HG03520 (cell line): ENCODE results near the gene MUC2.

Experiments
- ATAC-seq: cut with Tn5 transposase; IDR thresholded peaks from one replicate; pipeline ENCODE4 v1.9.1; 2021; ENCODE audit warnings: mild to moderate bottlenecking, moderate library complexity; ENCODE audit not compliant: unreplicated experiment

MUC2 gene

DNA sequence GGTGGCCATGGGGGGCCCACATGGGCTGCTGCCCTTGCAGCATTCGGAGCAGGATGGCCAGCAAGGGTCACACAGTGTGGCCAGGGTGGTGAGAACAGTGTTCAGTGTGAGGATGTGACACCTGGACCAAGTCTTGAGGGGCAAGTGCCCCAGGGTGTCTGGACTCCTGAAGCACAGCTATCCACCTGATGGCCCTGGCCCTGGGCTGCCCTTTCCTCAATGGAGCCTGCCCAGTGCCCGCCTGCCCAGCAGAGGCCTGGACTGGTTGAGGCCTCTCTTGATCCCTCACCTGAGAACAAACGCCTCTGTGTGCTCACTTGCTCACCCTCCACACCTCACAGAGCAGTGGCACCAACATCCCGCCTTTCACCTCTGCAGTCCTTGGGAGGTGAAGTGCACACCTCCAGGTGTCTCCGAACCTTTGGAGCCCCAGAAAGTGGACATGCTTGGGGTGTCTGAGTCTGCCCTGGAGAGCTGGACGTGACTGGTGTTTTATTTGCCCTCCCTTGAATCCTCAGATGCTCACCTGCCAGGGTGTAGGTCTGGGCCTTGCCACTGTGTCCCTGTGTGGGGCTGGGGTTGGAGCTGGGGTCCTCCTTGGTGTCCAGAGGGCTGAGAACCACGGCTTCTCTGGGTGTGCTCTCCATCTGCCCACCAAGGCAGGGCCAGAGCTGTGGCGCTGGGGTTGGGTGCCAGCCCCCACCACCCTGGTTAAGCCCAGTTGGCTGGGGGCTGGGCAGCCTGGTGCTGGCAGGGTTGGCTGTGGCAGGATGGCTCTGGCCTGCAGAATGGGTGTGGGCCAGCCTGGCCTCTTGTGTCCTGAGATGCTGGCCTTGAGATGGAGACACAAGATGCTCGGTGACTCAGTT, 3.8 kb upstream of the MUC2 start:
- no peak for ATAC-seq

DNA sequence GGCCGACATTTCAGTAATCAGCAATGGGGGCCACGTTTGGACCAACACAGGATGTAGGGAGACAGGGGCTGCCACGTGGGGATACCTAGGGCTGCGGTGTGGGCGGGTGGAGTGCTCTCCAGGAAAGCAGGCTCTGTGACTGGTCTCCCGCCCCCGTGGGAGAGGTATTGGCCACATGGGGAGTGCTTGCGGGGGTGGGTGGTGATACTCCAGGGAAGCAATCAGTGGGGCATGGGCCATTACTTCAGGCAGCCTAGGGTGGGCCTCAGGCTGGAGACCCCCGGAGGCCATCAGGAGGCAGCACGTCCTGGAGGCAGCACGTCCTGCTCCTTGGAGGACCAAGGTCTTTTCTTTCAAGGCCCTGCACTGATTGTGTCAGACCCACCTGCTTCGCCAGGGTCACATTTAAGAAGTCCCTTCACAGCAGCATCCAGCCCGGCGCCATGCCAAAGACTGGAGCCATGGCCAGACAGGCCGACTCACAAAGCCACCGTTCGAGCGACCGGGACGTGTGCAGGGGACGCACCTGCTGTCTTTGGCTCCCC, 3.0 kb upstream of the MUC2 start:
- ATAC-seq, result no peak

DNA sequence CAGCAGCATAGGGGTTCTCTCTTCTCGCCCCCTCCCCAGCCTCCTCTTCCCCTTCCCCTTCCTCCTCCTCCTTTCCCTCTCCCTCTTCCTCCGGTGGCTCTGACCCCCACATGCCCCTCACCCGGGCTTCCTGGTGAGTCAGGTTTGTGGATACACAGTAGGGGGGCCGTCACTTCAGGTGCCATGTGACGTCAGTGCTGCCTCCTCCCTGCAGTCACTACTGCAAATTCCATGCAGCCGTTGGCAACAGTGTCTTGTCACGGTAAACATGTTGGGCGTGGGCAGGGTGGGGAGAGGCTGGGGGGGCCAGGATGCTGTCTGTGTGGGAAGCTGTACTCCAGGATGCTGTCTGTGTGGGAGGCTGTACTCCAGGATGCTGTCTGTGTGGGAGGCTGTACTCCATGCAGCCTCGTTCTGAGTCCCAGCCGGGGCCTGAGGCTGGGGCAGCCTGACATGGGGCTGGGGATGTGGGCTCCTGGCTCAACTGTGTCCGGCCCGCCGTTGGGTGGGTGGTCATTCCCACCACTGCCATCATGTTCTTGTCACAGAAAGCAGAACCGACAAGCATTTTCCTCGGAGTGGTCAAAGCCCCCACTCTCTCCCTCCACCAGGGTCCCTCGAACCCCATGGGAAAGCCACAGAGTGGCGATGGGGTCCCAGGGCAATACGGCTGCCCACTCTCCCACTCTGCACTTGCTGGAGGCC, 2.4 kb upstream of the MUC2 start:
- ATAC-seq, result no peak

DNA sequence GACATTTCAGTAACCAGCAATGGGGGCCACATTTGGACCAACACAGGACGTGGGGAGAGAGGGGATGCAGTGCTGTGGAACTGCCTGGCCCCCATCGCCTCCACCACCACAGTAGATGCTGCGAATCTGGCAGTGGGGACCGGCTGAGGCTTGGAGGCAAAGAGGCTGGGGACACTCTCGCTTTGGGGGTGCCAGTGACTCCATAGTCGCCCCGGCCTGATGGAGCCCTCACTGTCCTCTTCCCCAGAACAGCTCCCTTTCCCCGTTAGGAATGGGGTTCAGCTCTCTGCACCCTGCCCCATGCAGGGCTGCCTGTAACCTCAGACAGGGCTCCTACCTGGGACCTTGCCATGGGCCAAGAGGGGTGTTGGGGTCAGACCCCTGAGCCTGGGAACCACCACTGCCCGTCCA, 1.8 kb upstream of the MUC2 start:
- ATAC-seq, result no peak

DNA sequence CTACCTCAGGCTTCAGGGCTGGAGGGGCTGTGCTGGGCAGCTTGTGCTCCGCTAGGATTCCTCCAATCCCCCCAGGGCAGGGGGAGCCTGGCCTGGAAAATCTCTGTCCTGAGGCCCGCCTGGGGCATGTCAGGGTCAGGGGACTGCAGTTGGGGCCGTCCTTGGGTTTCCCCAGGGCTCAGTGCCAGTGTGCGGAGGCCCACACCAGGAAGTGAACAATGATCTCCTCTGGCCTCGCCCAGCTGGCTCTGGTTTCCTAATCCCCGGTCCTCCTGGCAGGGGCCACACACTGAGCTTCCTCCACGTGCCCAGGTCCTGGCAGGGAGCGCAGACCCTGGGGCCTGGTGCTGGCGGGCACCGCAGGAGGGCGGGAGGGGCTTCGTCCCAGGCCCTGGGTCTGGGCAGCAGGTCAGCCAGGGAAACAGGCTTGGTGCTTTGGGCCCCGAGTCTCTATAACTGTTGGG, 1.4 kb upstream of the MUC2 start:
- no peak for ATAC-seq

DNA sequence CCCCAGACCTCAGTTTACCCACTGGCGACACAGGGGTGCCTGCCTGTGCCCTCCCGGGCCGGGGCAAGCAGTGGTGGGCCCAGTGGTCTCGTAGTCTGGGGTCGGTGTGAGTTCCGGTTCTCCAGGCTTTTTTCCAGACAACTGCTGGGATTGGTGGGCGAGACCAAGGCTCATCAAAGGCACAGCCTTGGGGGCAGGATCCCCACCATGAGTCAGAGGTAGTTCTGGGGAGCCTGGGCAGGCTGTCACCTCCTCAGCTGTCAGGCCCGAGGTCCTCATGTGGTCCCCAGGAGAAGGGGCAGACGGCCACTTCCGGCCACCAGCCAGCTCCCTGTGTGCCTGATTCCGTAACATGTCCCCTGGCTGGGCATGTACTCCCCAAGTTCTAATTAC, 827 bp upstream of the MUC2 start:
- ATAC-seq, result no peak

DNA sequence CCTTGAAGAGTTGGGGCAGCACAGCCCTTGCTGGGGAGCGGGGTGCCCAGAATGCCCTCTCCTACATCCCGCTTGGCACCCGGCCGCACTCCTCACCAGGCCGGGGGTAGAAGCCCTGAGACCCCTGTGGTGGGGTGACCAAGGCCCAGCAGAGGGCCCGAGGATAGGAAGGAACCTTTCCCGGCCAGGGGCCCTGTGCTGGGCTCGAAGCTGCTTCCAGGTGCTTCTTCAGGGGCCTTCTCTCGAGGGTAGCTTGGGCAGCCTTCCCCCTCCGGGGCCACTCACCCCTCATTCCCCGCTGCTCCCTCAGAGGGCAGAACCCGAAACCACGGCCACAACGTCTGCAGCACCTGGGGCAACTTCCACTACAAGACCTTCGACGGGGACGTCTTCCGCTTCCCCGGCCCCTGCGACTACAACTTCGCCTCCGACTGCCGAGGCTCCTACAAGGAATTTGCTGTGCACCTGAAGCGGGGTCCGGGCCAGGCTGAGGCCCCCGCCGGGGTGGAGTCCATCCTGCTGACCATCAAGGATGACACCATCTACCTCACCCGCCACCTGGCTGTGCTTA, 752 bp downstream of the MUC2 start:
- ATAC-seq, result no peak

DNA sequence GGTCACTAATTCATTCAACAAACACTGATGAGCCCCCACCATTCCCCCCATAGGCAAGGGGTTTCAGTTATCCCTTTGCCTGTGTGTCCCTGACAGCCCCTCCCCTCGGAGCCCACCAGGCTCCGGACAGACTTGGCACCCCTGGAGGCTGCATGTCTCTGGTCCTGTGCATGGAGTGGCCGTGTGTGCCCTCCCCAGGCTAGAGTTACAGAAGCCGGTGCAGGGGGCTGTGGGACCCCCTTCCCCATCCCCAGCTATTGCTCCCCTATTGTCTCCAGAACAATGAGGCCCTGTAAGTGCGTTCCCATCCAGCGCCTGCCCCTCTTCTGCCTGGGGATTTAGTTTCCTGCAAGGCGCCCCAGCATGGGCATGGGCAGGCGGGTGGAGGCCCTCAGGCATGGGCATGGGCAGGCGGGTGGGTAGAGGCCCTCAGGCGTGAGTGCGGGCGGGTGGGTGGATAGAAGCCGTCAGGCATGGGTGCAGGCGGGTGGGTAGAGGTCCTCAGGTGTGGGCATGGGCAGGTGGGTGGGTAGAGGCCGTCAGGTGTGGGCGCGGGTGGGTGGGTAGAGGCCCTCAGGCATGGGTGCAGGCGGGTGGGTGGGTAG, 1.5 kb downstream of the MUC2 start:
- ATAC-seq, result no peak

DNA sequence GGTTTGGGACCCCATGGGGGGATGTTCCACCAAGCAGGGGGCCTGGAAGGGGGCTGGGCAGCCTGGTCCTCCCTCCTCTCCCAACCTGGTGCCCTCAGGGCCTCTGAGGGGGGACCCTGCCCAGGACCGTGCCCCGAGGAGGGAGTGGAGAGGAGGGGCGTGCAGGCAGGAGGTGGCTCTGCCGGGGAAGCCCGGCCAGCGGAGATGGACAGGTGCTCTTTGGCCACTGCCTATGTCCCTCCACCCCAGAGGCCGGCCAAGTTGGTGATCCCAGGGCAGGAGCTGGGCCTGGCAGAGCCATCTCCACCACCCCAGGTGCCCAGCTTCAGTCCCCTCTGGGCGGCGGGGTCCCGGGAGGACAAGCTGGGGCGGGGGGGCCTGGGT, 2.4 kb downstream of the MUC2 start:
- no peak for ATAC-seq

DNA sequence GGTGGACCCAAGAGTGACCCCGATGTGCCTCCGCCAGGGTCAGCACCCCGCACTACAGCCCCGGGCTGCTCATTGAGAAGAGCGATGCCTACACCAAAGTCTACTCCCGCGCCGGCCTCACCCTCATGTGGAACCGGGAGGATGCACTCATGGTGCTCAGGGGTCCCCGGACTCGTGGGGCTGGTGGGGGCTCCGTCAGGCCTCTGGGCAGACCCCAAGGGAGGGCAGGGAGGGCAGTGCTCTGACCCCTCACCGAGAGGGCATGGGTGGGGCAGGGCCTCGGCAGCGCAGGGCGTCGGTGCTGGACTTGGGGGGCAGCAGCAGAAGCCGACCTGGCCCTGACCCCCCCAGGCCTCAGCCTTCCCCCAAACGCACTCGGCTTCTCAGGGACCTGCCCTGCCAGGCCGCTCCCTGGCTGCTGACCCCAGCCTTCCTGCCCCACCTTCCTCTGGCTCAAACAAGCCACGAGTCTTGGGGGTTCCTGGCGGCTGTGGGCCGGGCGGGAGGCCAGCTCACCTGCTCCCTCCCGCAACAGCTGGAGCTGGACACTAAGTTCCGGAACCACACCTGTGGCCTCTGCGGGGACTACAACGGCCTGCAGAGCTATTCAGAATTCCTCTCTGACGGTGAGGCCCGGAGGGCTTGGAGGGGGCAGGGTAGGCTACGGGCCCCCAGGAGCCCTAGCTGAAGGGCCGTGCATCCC, 2.9 kb downstream of the MUC2 start:
- no peak for ATAC-seq

DNA sequence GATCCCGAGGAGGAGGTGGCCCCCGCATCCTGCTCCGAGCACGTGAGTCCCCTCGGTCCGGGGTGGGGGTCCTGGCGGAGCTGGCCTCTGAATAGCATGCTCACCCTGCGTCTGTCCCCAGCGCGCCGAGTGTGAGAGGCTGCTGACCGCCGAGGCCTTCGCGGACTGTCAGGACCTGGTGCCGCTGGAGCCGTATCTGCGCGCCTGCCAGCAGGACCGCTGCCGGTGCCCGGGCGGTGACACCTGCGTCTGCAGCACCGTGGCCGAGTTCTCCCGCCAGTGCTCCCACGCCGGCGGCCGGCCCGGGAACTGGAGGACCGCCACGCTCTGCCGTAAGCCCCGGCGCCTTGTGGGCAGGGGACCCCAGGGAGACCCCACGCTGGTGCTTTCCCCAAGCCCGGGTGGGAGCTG, 3.5 kb downstream of the MUC2 start:
- ATAC-seq, result no peak

DNA sequence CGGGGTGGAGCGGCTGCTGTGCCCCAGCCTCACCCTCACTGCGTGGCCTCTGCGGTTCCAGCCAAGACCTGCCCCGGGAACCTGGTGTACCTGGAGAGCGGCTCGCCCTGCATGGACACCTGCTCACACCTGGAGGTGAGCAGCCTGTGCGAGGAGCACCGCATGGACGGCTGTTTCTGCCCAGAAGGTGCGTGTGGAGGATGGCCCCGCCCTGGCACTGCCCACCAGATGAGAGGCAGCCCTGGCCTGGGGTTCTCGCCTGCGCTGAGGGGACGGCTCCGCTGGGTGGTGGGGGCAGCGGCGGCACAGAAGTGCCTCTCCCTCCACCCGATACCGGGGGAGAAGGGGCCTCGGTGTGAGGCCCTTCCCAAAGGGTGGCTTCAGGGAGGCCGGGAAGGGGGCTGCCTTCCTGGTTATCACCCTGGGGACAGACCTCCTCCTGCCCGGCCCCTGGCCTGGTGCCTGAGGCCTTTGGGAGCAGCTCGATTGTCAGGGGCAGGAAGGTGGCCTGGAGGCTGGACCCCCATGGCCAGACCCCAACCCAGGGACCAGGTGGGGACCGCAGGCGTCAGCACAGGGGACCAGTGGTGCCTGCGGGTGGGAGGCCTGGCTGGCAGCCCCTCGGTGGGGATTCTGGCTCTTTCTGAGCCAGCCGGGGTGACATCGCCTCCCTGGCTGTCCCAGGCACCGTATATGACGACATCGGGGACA, 7.1 kb downstream of the MUC2 start:
- no peak for ATAC-seq

DNA sequence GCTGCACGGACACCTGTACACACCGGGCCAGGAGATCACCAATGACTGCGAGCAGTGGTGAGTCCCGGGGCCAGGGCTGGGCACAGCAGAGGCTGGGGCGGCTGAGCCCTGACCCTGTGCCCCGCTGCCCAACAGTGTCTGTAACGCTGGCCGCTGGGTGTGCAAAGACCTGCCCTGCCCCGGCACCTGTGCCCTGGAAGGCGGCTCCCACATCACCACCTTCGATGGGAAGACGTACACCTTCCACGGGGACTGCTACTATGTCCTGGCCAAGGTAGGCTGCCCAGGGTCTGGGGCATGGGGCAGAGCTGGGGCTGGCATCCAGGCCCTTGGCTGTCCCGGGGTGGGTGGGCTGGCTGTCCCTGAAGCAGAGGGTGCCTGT, 7.7 kb downstream of the MUC2 start:
- ATAC-seq, result no peak

DNA sequence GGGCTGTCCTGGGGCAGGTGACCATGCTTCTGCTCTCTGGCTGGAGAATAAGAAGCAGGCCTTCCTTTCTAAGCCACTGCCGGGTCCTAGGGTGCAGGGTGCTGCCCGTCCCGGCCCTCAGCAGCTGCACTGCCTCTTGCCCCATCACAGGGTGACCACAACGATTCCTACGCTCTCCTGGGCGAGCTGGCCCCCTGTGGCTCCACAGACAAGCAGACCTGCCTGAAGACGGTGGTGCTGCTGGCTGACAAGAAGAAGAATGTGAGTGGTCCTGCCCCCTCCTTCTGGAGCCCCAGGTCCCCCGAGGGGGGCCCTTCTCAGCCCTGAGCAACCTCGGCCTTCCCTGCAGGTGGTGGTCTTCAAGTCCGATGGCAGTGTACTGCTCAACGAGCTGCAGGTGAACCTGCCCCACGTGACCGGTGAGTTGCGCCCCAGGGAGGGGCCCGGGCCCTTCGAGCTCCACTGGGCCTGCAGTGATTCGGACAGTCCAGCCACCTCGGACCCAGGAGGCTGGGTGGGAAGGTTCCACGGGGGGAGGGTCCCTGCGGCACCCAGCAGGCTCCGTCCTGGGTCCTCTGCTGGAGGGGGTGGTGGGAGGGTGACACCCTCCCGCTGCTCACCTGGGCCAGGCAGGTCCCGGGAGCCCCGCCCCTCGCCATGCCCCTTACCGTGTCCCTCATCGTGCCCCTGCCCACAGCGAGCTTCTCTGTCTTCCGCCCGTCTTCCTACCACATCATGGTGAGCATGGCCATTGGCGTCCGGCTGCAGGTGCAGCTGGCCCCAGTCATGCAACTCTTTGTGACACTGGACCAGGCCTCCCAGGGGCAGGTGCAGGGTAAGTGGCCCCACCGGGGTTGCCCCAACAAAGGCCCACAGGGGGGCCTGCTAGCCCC, 8.3 kb downstream of the MUC2 start:
- ATAC-seq, result no peak

DNA sequence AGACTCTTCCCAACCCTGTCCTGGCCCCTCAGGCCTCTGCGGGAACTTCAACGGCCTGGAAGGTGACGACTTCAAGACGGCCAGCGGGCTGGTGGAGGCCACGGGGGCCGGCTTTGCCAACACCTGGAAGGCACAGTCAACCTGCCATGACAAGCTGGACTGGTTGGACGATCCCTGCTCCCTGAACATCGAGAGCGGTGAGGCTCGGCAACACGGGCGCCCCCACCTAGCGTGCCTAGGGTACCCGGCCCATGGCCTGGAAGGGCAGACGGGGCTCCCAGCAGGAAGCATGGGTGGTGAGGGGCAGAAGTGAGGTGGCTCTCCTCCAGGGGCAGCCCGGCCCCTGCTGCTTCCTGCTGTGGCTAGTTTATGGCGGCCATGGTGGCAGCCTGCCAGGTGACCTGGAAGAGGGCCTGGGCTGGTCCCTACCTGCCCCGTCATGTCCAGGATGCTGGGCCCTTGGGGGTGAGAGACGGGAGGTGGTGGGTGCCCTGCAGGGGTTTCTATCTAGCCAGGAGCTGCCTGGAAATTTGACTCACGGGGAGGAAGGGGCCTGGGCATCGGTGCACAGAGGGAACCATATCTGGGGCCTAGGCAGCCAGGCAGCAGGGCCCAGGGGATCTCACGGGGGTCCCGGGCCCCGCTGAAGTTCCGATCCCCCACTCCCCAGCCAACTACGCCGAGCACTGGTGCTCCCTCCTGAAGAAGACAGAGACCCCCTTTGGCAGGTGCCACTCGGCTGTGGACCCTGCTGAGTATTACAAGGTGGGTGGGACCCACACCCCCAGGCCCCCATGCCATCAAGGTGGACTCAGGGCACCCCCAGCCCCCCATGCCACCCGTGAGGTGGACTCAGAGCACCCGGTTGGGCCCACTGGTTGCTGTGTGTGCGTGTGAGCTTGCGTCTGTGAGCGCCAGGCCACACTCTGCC, 9.2 kb downstream of the MUC2 start:
- ATAC-seq, result no peak

DNA sequence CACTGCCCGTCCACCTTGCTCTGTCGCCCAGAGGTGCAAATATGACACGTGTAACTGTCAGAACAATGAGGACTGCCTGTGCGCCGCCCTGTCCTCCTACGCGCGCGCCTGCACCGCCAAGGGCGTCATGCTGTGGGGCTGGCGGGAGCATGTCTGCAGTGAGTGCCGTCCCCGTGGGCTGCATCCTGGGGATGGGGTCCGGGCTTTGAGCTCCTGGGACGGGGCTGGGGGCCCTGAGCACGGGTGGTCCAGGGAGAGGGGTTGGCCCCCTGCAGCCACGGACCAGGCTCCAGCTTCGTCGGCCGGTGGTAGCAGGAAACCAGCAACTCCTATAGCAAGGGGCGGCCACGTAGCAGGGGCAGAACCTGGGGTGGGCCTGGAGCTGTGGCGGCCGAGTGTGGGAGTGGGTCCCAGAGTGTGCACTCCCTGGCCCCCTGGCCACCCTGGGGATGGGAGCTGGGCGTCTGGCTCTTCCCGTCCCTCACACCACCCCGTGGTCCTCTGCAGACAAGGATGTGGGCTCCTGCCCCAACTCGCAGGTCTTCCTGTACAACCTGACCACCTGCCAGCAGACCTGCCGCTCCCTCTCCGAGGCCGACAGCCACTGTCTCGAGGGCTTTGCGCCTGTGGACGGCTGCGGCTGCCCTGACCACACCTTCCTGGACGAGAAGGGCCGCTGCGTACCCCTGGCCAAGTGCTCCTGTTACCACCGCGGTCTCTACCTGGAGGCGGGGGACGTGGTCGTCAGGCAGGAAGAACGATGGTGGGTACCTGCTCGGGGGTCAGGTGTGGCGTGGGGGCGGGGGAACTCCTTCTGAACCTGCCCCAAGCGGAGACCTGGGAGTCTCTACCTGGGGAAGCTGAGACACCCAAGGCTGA, 10.1 kb downstream of the MUC2 start:
- no peak for ATAC-seq
